Trophoblast cell (in vitro differentiated cells and primary cell): ENCODE measurements around the gene CNIH3.

Experiments
- DNase-seq, 2 donors: peaks; one replicate each; pipeline ENCODE4 v3.0.0-alpha.2; 2016
- H2AFZ ChIP-seq: 2 replicates; pipeline ENCODE4 v1.6.1; 2013; ENCODE audit warnings: low read length, moderate library complexity, mild to moderate bottlenecking; ENCODE audit not compliant: insufficient read depth, poor library complexity
- H2AK5ac ChIP-seq: 2 replicates; pipeline ENCODE4 v1.6.1; 2013; ENCODE audit warnings: mild to moderate bottlenecking, low read length
- H2BK120ac ChIP-seq: 2 replicates; pipeline ENCODE4 v1.6.1; 2013; ENCODE audit warnings: low read length, mild to moderate bottlenecking, moderate library complexity; ENCODE audit not compliant: insufficient read depth, poor library complexity
- H2BK12ac ChIP-seq: 2 replicates; pipeline ENCODE4 v1.6.1; 2013; ENCODE audit warnings: mild to moderate bottlenecking, low read length, moderate library complexity
- H2BK5ac ChIP-seq: 2 replicates; pipeline ENCODE4 v1.6.1; 2013; ENCODE audit warnings: low read length, low read depth, moderate library complexity, mild to moderate bottlenecking; ENCODE audit not compliant: poor library complexity
- H3K14ac ChIP-seq: 2 replicates; pipeline ENCODE4 v1.6.1; 2013; ENCODE audit warnings: mild to moderate bottlenecking, low read length
- H3K18ac ChIP-seq: 2 replicates; pipeline ENCODE4 v1.6.1; 2013; ENCODE audit warnings: mild to moderate bottlenecking, low read length
- H3K23ac ChIP-seq: 2 replicates; pipeline ENCODE4 v1.6.1; 2013; ENCODE audit warnings: low read length
- H3K27ac ChIP-seq: 2 replicates; pipeline ENCODE4 v1.5.1; 2013; ENCODE audit warnings: low read depth, mild to moderate bottlenecking, inconsistent platforms, low read length, moderate library complexity
- H3K27me3 ChIP-seq: 2 replicates; pipeline ENCODE4 v1.6.1; 2013; ENCODE audit warnings: inconsistent platforms, mild to moderate bottlenecking, low read length, moderate library complexity; ENCODE audit not compliant: insufficient read depth
- H3K36me3 ChIP-seq, 2 experiments: 1 replicate in 1 of 2; 2 replicates in 1 of 2; pipeline ENCODE4 v1.6.1; 2013; ENCODE audit warnings: low read length in 2 of 2, mild to moderate bottlenecking in 2 of 2, moderate library complexity in 1 of 2; ENCODE audit not compliant: insufficient read depth in 2 of 2, control insufficient read depth in 1 of 2
- H3K4ac ChIP-seq: 2 replicates; pipeline ENCODE4 v1.6.1; 2013; ENCODE audit warnings: low read depth, mild to moderate bottlenecking, low read length, moderate library complexity
- H3K4me1 ChIP-seq, 2 experiments: 1 replicate in 1 of 2; 2 replicates in 1 of 2; pipeline ENCODE4 v1.6.1; 2013; ENCODE audit warnings: low read length in 2 of 2, mild to moderate bottlenecking in 2 of 2, moderate library complexity in 1 of 2; ENCODE audit not compliant: insufficient read depth in 2 of 2, control insufficient read depth in 1 of 2
- H3K4me2 ChIP-seq: 2 replicates; pipeline ENCODE4 v1.6.1; 2013; ENCODE audit warnings: inconsistent platforms, mild to moderate bottlenecking, low read length, moderate library complexity
- H3K4me3 ChIP-seq: 2 replicates; pipeline ENCODE4 v1.5.1; 2013; ENCODE audit warnings: mild to moderate bottlenecking, low read depth, low read length, inconsistent platforms
- H3K79me1 ChIP-seq: one replicate; pipeline ENCODE4 v1.6.1; 2013; ENCODE audit warnings: low read length
- H3K79me2 ChIP-seq: 2 replicates; pipeline ENCODE4 v1.6.1; 2013; ENCODE audit warnings: low read length, mild to moderate bottlenecking; ENCODE audit not compliant: control insufficient read depth, insufficient read depth, poor library complexity
- H3K9ac ChIP-seq: 2 replicates; pipeline ENCODE4 v1.6.1; 2013; ENCODE audit warnings: mild to moderate bottlenecking, low read length
- H3K9me3 ChIP-seq: 2 replicates; pipeline ENCODE4 v1.6.1; 2013; ENCODE audit warnings: low read depth, mild to moderate bottlenecking, control low read depth, inconsistent platforms, low read length; ENCODE audit not compliant: insufficient read depth
- H4K12ac ChIP-seq: 2 replicates; pipeline ENCODE4 v1.6.1; 2013; ENCODE audit warnings: low read depth, mild to moderate bottlenecking, low read length, moderate library complexity
- H4K8ac ChIP-seq: 2 replicates; pipeline ENCODE4 v1.6.1; 2013; ENCODE audit warnings: low read depth, mild to moderate bottlenecking, low read length, moderate library complexity
- H4K91ac ChIP-seq: one replicate; pipeline ENCODE4 v1.6.1; 2013; ENCODE audit warnings: low read depth, mild to moderate bottlenecking, low read length, moderate library complexity
- WGBS: extraction: QIAGEN DNeasy Blood & Tissue Kit; methylation state at CpG from one replicate; pipeline ENCODE4 v1.1.7; 2013; ENCODE audit warnings: missing lambda C conversion rate; ENCODE audit not compliant: insufficient read length, insufficient coverage; ENCODE audit errors: extremely low coverage; 5-methylcytosine and 5-hydroxymethylcytosine counted together

Gene CNIH3

GRCh38 chr1:224733027-224733911 lies 117.2 kb downstream of the CNIH3 start:
- H3K4me2 ChIP-seq = peak overlapping the region; percentile 3

DNA sequence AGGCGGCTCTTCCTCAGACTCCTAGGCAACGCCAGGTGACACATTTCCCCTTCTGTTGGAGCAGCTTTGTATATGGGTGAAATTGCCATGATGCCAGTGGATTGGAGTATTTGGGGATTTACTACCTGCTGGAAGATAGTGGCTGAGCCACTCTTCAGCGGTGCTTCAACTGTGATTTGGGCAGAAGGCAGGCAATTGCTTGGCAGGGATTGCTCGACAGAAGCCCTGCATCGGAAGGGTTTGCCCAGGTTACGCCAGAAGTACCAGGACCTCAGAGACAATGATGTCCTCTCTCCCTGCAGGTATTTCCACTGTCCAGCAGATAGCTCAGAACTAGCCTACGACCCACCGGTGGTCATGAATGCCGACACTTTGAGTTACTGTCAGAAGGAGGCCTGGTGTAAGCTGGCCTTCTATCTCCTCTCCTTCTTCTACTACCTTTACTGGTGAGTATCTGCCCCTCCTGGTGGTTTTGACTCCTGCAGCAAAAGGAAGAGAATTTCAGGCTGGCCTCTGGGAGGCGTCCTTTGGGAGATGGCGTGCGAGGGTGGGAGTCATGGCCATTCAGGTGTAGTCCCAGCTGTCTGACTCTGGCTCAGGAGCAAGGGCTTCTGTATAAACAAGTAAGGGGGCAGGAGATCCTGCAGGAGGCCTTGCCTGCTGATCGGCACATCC lies 118.3 kb downstream of the CNIH3 start:
- Histone ChIP-seq H3K23ac (no peak overlapping the region), H3K18ac (no peak overlapping the region), H3K79me2 (no peaks in the 10 kb centered on the region), H2BK5ac (no peak overlapping the region), H4K91ac (peak overlapping the region; percentile 36), H3K4me1 (peaks cover 17 to 22% of the 10 kb centered on the region in 2 experiments), H2AK5ac (no peak overlapping the region), H3K4me2 (no peak overlapping the region), H2BK12ac (no peak overlapping the region), H3K9me3 (no peaks in the 10 kb centered on the region), H2BK120ac (peak overlapping the region; percentile 50), H3K27ac (no peak overlapping the region), H4K8ac (no peak overlapping the region), H3K27me3 (no peaks in the 10 kb centered on the region), H2AFZ (no peak overlapping the region), H3K4me3 (no peak overlapping the region), H4K12ac (no peak overlapping the region), H3K79me1 (peaks cover 7% of the 10 kb centered on the region), H3K9ac (no peak overlapping the region), H3K4ac (no peak overlapping the region), H3K36me3 (no peaks in the 10 kb centered on the region), H3K14ac (no peak overlapping the region)
- WGBS = no CpG with 5 or more reads among the region's 13 CpGs
- DNase-seq = no peak

More at GRCh38 chr1:224733027-224733911, 117.2 kb downstream of the CNIH3 start:
- peak overlapping the region; percentile 50 for H2BK120ac ChIP-seq
- DNase-seq = peak; percentile 5 to 20
- peak overlapping the region; percentile 28 for H3K18ac ChIP-seq
- no peaks in the 10 kb centered on the region for H3K9me3 ChIP-seq
- peak overlapping the region; percentile 8 for H4K8ac ChIP-seq
- peak overlapping the region; percentile 46 for H2BK5ac ChIP-seq
- peaks cover 17 to 22% of the 10 kb centered on the region in 2 experiments for H3K4me1 ChIP-seq
- H3K79me2 ChIP-seq = no peaks in the 10 kb centered on the region
- no peak overlapping the region for H3K23ac ChIP-seq
- H3K4me3 ChIP-seq = no peak overlapping the region
- H2BK12ac ChIP-seq = peak overlapping the region; percentile 47
- H3K27me3 ChIP-seq = no peaks in the 10 kb centered on the region
- peak overlapping the region; percentile 56 for H2AK5ac ChIP-seq
- WGBS = no CpG with 5 or more reads among the region's 12 CpGs
- H3K4ac ChIP-seq = peak overlapping the region; percentile 6
- peak overlapping the region; percentile 36 for H4K91ac ChIP-seq
- peaks cover 9% of the 10 kb centered on the region for H3K79me1 ChIP-seq
- no peak overlapping the region for H3K9ac ChIP-seq
- no peak overlapping the region for H4K12ac ChIP-seq
- peak overlapping the region; percentile 23 for H2AFZ ChIP-seq
- peak overlapping the region; percentile 55 for H3K27ac ChIP-seq
- peak overlapping the region; percentile 45 for H3K14ac ChIP-seq
- H3K36me3 ChIP-seq = no peaks in the 10 kb centered on the region

DNA sequence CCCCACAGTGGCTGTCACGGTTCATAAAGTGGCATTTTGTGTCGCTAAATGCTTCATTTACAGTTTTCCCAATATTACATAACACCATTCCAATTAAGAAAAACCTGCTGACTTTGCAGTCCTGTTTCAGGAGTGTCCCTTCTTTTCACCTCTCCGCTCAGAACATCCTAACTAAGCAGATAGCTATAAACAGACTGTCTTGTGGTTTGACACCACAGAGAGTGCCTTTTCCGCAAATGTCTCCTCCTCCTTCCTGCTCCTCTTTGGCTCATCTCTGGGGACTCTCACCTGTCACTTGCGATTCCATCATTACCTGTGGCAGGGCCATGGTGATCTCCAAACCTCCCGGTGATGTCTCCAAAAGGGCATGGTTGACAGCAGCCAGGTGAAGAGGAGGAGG lies 119.0 kb downstream of the CNIH3 start:
- Histone ChIP-seq H3K4me2 (no peak overlapping the region), H4K12ac (no peak overlapping the region), H2BK12ac (no peak overlapping the region), H3K79me1 (peaks cover 7% of the 10 kb centered on the region), H4K8ac (no peak overlapping the region), H3K4me3 (no peak overlapping the region), H4K91ac (no peak overlapping the region), H3K9me3 (no peaks in the 10 kb centered on the region), H3K27ac (no peak overlapping the region), H2BK5ac (no peak overlapping the region), H3K18ac (no peak overlapping the region), H3K27me3 (no peaks in the 10 kb centered on the region), H3K23ac (no peak overlapping the region), H3K36me3 (no peaks in the 10 kb centered on the region), H3K9ac (no peak overlapping the region), H2AK5ac (no peak overlapping the region), H2BK120ac (no peak overlapping the region), H3K4me1 (peaks cover 17 to 22% of the 10 kb centered on the region in 2 experiments), H3K4ac (no peak overlapping the region), H3K79me2 (no peaks in the 10 kb centered on the region), H2AFZ (no peak overlapping the region), H3K14ac (no peak overlapping the region)
- WGBS = no CpG with 5 or more reads among the region's 6 CpGs
- no peak for DNase-seq

- WGBS = no CpG with 5 or more reads among the region's 16 CpGs
Measured at GRCh38 chr1:224736619-224737352, 120.7 kb downstream of the CNIH3 start.

More at GRCh38 chr1:224736619-224737352, 120.7 kb downstream of the CNIH3 start:
- Histone ChIP-seq H3K36me3 (no peaks in the 10 kb centered on the region), H2BK12ac (no peak overlapping the region), H3K79me2 (no peaks in the 10 kb centered on the region), H3K4me3 (no peak overlapping the region), H2AK5ac (no peak overlapping the region), H3K27me3 (no peaks in the 10 kb centered on the region), H4K12ac (no peak overlapping the region), H3K9me3 (no peaks in the 10 kb centered on the region), H3K23ac (no peak overlapping the region), H2BK120ac (no peak overlapping the region), H3K9ac (no peak overlapping the region), H3K18ac (no peak overlapping the region), H3K4me2 (no peak overlapping the region), H3K4ac (no peak overlapping the region), H4K8ac (no peak overlapping the region), H2BK5ac (no peak overlapping the region), H3K14ac (no peak overlapping the region), H3K27ac (no peak overlapping the region), H4K91ac (no peak overlapping the region), H3K79me1 (peaks cover 7% of the 10 kb centered on the region), H2AFZ (no peak overlapping the region), H3K4me1 (peaks cover 17 to 22% of the 10 kb centered on the region in 2 experiments)
- DNase-seq = peak in 1 of 2 donors; percentile 8
